ENCODE results near the gene ATP5F1D. TPM values are rescaled to one million over a fixed set of nuclear protein-coding genes. Genes with fewer than 3 reads are reported as not detected.

ATP5F1D gene
- total RNA-seq, 1 experiment from 2014 or later, result 179 TPM

- no peak overlapping the region for H3K4me2 ChIP-seq (ENCODE audit: insufficient read depth, insufficient read length, low read length)
- no peak overlapping the region for H3K56ac ChIP-seq (ENCODE audit: insufficient read length, low read depth, low read length)
- no peak for DNase-seq
- no peak overlapping the region for H2BK20ac ChIP-seq (ENCODE audit: low read depth, low read length, poor library complexity, severe bottlenecking)
- no peak overlapping the region for H2BK5ac ChIP-seq (ENCODE audit: insufficient read length, low read length)
- no peak overlapping the region for H3T11ph ChIP-seq (ENCODE audit: low read length)
- H3K27me3 ChIP-seq (ENCODE audit: insufficient read depth, low read length), result no peaks in the 10 kb centered on the region
- H3K14ac ChIP-seq (ENCODE audit: insufficient read depth, low read length), result no peak overlapping the region
- peaks cover 4% of the 10 kb centered on the region for H3K23me2 ChIP-seq (ENCODE audit: insufficient read length, low read depth, low read length, poor library complexity, severe bottlenecking)
- no peak overlapping the region for H3K4ac ChIP-seq (ENCODE audit: low read depth, low read length)
- no peak overlapping the region for H3K18ac ChIP-seq (ENCODE audit: insufficient read length, low read depth, low read length)
- peaks cover 6 to 20% of the 10 kb centered on the region in 2 experiments for H3K4me1 Mint-ChIP-seq
- H4K5ac ChIP-seq (ENCODE audit: insufficient read length, low read depth, low read length), result no peak overlapping the region
- no peak overlapping the region for H4K8ac ChIP-seq (replicated peaks; ENCODE audit: insufficient read length, low read depth, low read length)
- no peaks in the 10 kb centered on the region for H4K20me1 ChIP-seq (ENCODE audit: control insufficient read depth, insufficient read depth, insufficient read length)
- H3K27me3 Mint-ChIP-seq (ENCODE audit: low read depth), result peaks cover 15% of the 10 kb centered on the region
- H2AFZ ChIP-seq (ENCODE audit: low read length), result no peak overlapping the region
- no peak for TF ChIP-seq CTCF (conservative IDR thresholded peaks at IDR 0.05)
- no peak overlapping the region for H3K4me3 Mint-ChIP-seq
- no peak overlapping the region for H3K23ac ChIP-seq (ENCODE audit: insufficient read length, low read depth, low read length)
- no peak overlapping the region for H3K27ac Mint-ChIP-seq
- no peak overlapping the region for H3K27ac ChIP-seq (ENCODE audit: insufficient read length, low read depth, low read length)
- no peak overlapping the region for H2BK12ac ChIP-seq (ENCODE audit: insufficient read length, low read depth, low read length)
- H4K91ac ChIP-seq (ENCODE audit: insufficient read length, low read depth, low read length), result no peak overlapping the region
- no peak overlapping the region for H2AK5ac ChIP-seq (ENCODE audit: insufficient read length, low read length)
- no peaks in the 10 kb centered on the region for H3K79me1 ChIP-seq (ENCODE audit: insufficient read depth, low read depth, low read length, poor library complexity, severe bottlenecking)
- H3K9me3 ChIP-seq (ENCODE audit: control insufficient read depth, low read depth, low read length), result no peaks in the 10 kb centered on the region
- H2BK120ac ChIP-seq (ENCODE audit: low read depth, low read length, poor library complexity, severe bottlenecking), result no peak overlapping the region
- no peaks in the 10 kb centered on the region for H3K9me3 Mint-ChIP-seq
- H3K36me3 Mint-ChIP-seq (ENCODE audit: insufficient read depth in 1 of 3, low read depth in 3 of 3), result no peaks in the 10 kb centered on the region
- no peak overlapping the region for H3K9ac ChIP-seq (ENCODE audit: extremely low read depth, insufficient read length, low read length)
- no peaks in the 10 kb centered on the region for H3K4me1 ChIP-seq (ENCODE audit: insufficient read depth, low read length)
- WGBS (ENCODE audit: extremely low coverage, insufficient read length, low lambda C conversion rate), result no CpG with 5 or more reads among the region's 18 CpGs
- H3K79me2 ChIP-seq (ENCODE audit: insufficient read depth, low read length), result peaks cover 2% of the 10 kb centered on the region; the same call in 1 of the 2 replicates
- H2BK15ac ChIP-seq (ENCODE audit: low read depth, low read length), result no peak overlapping the region
Observed at GRCh38 chr19:1288226-1288612, 46.7 kb downstream of the ATP5F1D start.

Measured in H9 (cell line).